SK-N-MC (cell line): ENCODE measurements around the gene IQSEC3.
"Not testable (repeated sequence)": the region's sequence is repeated elsewhere in the genome, so short reads cannot be mapped to it uniquely, and the experiment has no call there.

Source experiments
- EZH2 ChIP-seq: fragments of 200-600 bp; sonication (generic); IDR thresholded peaks from one replicate; pipeline ENCODE4 v1.6.1; 2017; ENCODE audit warnings: antibody characterized with exemption
- FOXP2 ChIP-seq: optimal IDR thresholded peaks from 2 replicates; pipeline ENCODE3; 2011; ENCODE audit warnings: mild to moderate bottlenecking, moderate library complexity; ENCODE audit not compliant: insufficient read depth; ENCODE audit errors: extremely low read length, control extremely low read depth
- POLR2AphosphoS5 ChIP-seq: IDR thresholded peaks from 2 replicates; pipeline ENCODE4 v1.6.1; 2012; ENCODE audit warnings: mild to moderate bottlenecking, low read depth, low read length, borderline replicate concordance

GRCh38 chr12:45991-46358 is 20.6 kb upstream of the IQSEC3 start:
- not testable (repeated sequence) for TF ChIP-seq POLR2AphosphoS5, EZH2, FOXP2
